HG03175 (cell line): ENCODE measurements around the gene ECHS1.
"Not testable (repeated sequence)": the region's sequence is repeated elsewhere in the genome, so short reads cannot be mapped to it uniquely, and the experiment has no call there.

Experiments used
- ATAC-seq: cut with Tn5 transposase; IDR thresholded peaks from one replicate; pipeline ENCODE4 v1.9.1; 2021; ENCODE audit warnings: mild to moderate bottlenecking, moderate library complexity; ENCODE audit not compliant: unreplicated experiment

ECHS1 gene

GRCh38 chr10:133373174-133374090 is at the start of gene ECHS1:
Gene ECHS1, minus strand, starts transcription at chr10:133373354. Its CDS starts 21 bp downstream, at chr10:133373333.
- peak; percentile 96 for ATAC-seq

DNA sequence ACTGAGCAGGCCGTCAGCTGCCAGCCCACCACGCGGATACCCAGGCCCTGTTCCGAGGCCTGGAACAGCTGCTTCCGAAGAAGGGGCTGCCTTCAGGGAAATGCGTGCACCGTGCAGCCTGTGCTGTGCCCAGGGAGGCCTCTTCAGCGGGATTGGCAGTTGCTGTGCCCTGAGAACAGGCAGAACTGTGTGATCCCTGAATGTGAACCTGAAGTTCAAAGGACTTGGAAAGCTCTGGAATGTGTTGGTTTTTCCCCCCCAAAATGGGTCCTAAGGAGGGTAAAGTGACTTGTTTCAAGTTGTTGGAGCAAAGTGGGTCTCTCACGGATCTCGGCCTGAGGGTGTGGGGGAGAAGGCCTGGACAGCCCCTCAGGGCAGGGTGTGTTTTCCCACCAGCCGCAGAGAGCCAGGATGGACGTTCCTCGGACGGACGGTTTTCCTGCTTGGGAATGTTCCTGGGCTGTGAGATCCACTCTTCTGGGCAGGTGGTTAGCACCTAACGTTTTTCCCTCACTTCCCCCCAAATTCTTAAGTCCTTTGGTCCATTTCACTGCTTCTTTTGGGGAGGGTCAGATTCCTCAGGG is 49.2 kb upstream of the ECHS1 start:
- ATAC-seq: no peak

DNA sequence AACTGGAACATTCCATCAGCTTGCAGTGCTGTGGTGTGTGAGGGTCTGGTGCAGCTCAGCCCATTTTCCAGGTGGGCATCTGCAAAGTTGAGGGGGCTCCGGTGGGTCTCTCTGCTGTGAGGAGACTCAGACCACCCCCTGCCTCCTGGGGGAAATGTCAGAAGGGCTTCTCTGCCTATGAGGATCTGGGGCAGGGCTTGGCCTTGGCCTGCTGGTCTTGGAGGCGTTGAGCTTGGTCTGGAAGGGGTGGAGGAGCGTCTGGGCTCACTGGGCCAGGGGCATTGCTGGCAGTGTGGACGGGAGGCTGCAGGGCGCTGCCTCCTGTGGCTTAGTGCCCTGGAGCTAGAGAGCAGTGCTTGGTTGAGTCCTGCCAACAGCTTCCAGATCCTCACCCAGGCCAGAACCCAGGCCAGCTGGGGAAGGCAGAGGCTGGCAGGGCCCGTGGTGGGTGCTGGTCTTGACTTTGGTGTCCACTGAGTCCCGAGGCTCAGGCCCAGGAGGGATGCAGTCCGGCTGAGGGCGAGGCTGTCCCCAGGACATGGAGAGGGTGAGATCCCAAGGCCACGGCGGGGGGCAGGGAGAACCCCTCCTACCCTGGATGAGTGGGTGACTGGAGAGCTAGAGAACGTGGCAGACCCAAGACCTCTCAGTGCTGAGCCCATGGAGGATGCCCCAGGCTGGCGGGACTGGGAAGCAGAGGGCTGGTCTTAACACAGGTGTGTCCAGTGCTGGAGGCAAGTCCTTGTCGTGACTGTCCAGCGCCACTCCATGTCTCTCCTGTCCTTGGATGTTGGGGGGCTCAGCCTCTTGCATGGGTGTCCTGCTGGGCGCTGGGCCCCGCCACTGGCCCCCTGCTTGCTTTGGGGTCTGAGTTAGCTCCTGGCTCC is 48.4 kb upstream of the ECHS1 start:
- no peak for ATAC-seq

DNA sequence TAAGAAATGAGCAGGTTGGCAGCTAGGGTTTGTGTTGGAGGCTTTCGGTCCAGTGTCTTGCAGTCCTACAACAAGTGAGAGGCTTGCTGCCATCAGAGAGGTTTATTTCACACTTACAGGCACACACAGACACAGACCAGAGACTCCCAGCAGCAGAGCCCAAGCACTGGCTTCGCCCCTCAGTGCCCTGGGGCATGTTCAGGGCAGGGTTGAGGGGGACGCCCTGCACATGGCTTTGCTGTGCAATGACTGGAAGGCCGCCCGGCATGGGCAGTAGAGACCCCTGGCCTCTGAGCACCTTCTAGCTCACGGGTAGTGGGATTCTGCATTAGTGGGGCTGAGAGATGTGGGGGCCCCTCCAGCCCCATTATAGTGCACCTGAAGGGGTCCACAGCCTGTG is 47.4 kb upstream of the ECHS1 start:
- no peak for ATAC-seq

- ATAC-seq: no peak
Observed at GRCh38 chr10:133420028-133420427, 46.9 kb upstream of the ECHS1 start.

- no peak for ATAC-seq
Observed at GRCh38 chr10:133419211-133419950, 46.2 kb upstream of the ECHS1 start.

- no peak for ATAC-seq
Observed at GRCh38 chr10:133418289-133418993, 45.3 kb upstream of the ECHS1 start.

GRCh38 chr10:133415752-133416151 is 42.6 kb upstream of the ECHS1 start:
- no peak for ATAC-seq

DNA sequence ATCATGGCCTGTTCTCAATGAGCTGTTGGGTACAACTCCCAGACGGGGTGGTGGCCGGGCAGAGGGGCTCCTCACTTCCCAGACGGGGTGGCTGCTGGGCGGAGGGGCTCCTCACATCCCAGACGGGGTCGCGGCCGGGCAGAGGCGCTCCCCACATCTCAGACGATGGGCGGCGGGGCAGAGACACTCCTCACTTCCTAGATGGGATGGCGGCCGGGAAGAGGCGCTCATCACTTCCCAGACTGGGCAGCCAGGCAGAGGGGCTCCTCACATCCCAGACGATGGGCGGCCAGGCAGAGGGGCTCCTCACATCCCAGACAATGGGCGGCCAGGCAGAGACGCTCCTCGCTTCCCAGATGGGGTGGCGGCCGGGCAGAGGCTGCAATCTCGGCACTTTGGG is 41.2 kb upstream of the ECHS1 start:
- not testable (repeated sequence) for ATAC-seq

- ATAC-seq: no peak
Observed at GRCh38 chr10:133412381-133412711, 39.2 kb upstream of the ECHS1 start.

DNA sequence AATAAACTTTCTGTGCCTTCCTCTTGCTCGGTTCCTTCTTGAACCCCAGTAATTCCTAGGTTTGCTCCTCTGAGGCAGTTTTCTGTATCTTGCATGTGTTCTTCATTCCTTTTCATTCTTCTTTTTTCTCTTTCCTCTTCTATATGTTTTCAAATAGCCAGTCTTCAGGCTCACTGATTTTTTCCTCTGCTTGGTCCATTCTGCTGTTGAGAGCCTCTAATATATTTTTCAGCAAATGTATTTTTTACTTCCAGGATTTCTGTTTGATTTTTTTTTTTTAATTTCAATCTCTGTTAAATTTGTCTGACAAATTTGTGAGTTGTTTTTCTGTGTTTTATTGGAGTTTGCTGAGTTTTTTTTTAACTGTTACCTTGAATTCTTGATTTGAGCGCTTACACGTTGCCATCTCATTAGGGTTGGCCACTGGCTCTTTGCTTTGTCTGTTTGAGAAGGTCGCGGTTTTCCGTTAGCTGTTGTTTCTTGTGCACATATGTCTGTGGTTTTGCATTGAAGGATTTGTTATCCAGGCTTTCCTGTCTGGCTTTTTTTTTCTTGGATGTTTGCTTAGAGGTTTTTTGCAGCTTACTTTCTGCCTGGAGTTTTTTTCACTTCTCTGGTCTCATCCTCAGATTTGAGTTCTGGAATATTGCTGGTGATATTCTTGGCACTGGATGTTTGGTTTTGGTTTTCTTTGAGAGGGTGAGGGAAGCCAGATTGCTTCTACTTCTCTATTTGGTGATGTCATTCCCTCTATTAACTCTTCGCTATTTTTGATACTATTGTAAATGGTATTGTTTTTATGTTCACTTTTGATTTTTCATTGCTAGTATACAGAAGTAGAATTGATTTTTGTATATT is 38.6 kb upstream of the ECHS1 start:
- ATAC-seq: no peak

- ATAC-seq: peak; percentile 50
Observed at GRCh38 chr10:133405844-133406527, 32.8 kb upstream of the ECHS1 start.

- ATAC-seq: no peak
Observed at GRCh38 chr10:133405272-133405671, 32.1 kb upstream of the ECHS1 start.

DNA sequence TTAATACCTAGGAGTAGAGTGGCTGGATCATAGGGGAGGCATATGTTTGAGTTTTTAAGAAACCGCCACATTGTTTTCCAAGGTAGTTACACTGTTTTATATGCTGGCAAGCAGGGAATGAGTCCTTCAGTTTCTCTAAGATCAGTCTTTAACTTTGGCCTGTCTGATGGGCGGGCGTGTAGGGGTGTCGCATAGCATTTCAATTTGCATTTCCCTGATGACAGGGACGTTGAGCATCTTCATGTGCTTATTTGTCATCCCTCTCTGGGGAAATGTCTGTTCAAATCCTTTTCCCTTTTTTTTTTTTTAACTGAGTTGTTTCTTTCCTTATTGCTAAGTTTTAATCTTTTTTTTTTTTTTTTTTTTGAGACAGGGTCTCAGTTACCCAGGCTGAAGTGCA is 30.6 kb upstream of the ECHS1 start:
- ATAC-seq: no peak

DNA sequence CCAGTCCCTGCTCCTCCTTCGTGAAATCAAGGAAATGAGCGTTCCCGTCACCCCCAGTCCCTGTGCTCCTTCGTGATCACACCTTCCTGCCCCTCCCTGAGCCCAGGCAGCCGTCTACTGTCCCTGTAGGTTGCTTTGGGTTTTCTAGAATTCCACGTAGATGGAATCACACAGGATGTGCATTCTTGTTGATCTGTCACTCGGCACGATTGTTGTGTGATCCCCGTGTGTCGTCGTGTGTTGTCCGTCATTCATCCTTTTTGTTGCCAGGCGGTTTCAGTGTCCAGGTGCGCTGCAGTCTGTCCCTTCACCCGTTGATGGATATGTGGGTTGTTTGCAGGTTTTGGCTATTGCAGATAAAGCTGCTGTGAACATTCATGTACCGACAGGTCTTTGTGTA is 30.2 kb upstream of the ECHS1 start:
- no peak for ATAC-seq

- no peak for ATAC-seq
Observed at GRCh38 chr10:133401981-133402725, 29.0 kb upstream of the ECHS1 start.

GRCh38 chr10:133401500-133401899 is 28.3 kb upstream of the ECHS1 start:
- ATAC-seq: no peak
